GM18499 (cell line): ENCODE measurements around the gene SKP1.

Experiments
- ATAC-seq: cut with Tn5 transposase; IDR thresholded peaks from one replicate; pipeline ENCODE4 v1.9.1; 2021; ENCODE audit warnings: moderate number of reproducible peaks; ENCODE audit not compliant: insufficient read depth, unreplicated experiment

Gene SKP1

GRCh38 chr5:134115806-134116175 is 61.0 kb downstream of the SKP1 start:
- ATAC-seq = no peak

- no peak for ATAC-seq
Measured at GRCh38 chr5:134114886-134115805, 61.6 kb downstream of the SKP1 start.

- ATAC-seq = no peak
Measured at GRCh38 chr5:134113902-134114875, 62.6 kb downstream of the SKP1 start, which contains the start of gene TCF7. TCF7 (plus strand) TSS chr5:134114681; CDS start chr5:134114907, 226 bp downstream.

- no peak for ATAC-seq
Measured at GRCh38 chr5:134113363-134113889, 63.3 kb downstream of the SKP1 start.

- ATAC-seq = no peak
Measured at GRCh38 chr5:134112726-134113362, 63.9 kb downstream of the SKP1 start.

- no peak for ATAC-seq
Measured at GRCh38 chr5:134111741-134112647, 64.8 kb downstream of the SKP1 start.

GRCh38 chr5:134110382-134110781 is 66.4 kb downstream of the SKP1 start:
- ATAC-seq = no peak

GRCh38 chr5:134107779-134108178 is 69.0 kb downstream of the SKP1 start:
- ATAC-seq = no peak

- no peak for ATAC-seq
Measured at GRCh38 chr5:134106991-134107701, 69.6 kb downstream of the SKP1 start.

- ATAC-seq = no peak
Measured at GRCh38 chr5:134103998-134104654, 72.6 kb downstream of the SKP1 start.

GRCh38 chr5:134103397-134103796 is 73.4 kb downstream of the SKP1 start:
- no peak for ATAC-seq

GRCh38 chr5:134101686-134102439 is 74.9 kb downstream of the SKP1 start:
- no peak for ATAC-seq

- ATAC-seq = peak; percentile 59
Measured at GRCh38 chr5:134100283-134101091, 76.3 kb downstream of the SKP1 start.

GRCh38 chr5:134099939-134100282 is 76.8 kb downstream of the SKP1 start:
- ATAC-seq = no peak

GRCh38 chr5:134099288-134099872 is 77.4 kb downstream of the SKP1 start:
- no peak for ATAC-seq
